Measurements from ENCODE around the gene PABPC1L.
"Not testable (repeated sequence)": the region's sequence is repeated elsewhere in the genome, so short reads cannot be mapped to it uniquely, and the experiment has no call there.

PABPC1L gene

DNA sequence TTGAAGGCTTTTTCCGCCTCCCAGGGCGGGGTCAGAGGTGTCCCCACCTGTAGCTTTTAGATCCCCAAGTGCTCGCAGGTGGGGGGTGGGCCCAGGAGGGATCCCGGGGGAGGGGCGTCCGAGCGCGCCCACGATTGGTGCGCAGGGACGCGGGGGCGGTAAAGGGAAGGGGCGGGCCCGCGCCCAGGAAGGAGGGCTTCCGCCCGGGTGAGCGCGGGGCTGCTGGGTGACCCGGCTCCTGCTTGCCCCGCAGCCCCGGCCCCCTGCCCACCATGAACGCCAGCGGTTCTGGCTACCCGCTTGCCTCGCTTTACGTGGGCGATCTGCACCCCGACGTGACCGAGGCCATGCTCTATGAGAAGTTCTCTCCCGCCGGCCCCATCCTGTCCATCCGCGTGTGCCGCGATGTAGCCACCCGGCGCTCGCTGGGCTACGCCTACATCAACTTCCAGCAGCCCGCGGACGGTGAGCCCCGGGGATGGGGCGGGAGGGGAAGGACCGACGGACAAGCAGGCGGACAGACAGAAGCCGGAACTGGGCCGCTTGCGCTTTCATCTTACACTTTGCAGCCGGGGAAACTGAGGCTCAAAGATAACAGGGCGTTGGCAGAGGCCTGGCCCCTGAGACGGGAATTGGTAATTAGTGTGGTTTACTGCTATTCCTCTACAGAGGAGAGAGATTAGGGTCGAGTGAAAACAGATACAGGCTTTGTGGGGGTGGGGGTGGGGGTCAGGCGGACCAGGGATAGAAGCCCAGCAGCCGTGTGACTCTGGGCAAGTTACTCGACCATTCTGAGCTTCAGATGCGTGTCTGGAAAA is at the start of gene PABPC1L:
TSS of gene PABPC1L (plus strand) at position 189 of the 818 bp plus-strand sequence. CDS start at position 273, 84 bp downstream.
- peak; percentile 79 for DNase-seq

GRCh38 chr20:44861531-44862006 is 48.3 kb upstream of the PABPC1L start:
- DNase-seq = no peak

GRCh38 chr20:44862286-44862685 is 47.6 kb upstream of the PABPC1L start:
- DNase-seq = no peak

DNA sequence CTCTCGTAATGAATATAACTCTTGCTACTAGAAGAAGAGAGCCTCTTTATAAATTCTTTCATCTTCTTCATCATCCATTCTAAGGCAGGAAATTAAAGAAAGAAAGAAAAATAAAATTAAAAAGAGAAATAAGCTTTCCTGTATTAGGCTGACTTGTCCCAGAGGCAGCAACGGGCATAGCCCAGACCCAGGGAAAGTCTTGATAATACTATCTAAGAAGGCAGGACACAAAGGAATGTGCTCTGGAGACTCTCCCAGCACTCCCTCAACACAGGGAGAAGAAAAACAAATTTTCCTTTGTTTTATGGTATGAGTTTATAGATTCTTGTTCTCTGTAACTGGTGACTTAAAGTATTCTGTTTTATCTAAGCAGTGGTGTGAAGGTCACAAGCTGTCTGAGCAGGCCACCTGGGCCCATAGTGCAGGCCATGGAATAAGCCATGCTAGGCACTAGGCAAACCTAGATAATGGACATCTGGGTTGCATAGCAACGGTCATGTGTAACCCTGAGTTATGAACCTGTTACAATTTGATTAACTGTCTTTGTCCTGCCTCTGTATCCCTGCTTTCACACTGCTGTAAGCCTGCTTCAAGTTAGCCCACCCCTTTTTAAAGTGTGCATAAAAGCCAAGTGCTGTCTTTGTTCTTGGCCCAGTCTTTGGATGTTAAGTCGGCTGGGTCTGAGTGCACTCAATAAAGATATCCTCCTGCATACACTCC is 46.3 kb upstream of the PABPC1L start:
- not testable (repeated sequence) for DNase-seq

DNA sequence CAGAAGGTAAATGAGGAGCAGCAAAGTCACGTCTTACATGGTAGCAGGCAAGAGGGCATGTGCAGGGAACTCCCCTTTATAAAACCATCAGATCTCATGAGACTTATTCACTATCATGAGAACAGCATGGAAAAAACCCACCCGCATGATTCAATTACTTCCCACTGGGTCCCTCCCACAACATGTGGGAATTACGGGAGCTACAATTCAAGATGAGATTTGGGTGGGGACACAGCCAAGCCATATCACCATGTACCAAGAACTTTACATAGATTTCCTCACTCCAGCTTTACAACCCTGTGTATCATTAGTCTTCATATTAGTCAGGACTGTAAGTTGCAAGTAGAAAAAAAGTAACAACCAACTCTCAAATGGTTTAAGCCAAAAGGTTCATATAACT is 45.4 kb upstream of the PABPC1L start:
- DNase-seq = not testable (repeated sequence)

DNA sequence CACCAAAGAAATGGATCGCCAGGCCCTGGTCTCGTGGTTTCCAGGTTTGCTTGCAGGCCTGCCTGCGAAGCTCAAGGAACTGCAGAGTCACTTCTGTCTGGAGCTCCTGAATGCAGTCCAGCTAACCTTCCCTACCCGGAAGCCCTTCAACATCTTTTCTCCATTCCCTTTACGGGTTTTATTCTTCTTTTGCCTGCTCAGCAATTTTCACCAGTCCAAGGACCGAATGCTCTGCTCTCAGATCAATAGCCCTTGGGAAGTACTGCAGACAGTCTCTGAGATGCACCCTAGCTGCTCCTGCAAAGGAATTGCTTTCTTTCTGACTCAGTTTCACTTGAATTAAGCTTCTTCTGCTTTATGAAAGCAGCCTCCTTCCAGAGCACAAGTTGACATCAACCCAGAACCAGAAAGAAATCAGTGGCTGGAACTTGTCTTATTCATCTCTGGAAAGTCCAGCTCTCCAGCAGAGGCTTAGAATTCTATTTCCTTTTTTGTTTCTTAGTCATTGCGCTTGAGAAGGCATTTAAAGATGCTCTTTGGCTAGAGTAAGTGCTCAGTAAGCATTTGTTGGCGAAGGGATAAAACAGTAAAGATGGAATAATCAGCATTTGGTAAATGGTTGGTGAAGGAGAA is 43.0 kb upstream of the PABPC1L start:
- no peak for DNase-seq

GRCh38 chr20:44869471-44869870 is 40.4 kb upstream of the PABPC1L start:
- DNase-seq = no peak

GRCh38 chr20:44882360-44882759 is 27.5 kb upstream of the PABPC1L start:
- not testable (repeated sequence) for DNase-seq

- DNase-seq = no peak
Measured at GRCh38 chr20:44883214-44883902, 26.5 kb upstream of the PABPC1L start.

DNA sequence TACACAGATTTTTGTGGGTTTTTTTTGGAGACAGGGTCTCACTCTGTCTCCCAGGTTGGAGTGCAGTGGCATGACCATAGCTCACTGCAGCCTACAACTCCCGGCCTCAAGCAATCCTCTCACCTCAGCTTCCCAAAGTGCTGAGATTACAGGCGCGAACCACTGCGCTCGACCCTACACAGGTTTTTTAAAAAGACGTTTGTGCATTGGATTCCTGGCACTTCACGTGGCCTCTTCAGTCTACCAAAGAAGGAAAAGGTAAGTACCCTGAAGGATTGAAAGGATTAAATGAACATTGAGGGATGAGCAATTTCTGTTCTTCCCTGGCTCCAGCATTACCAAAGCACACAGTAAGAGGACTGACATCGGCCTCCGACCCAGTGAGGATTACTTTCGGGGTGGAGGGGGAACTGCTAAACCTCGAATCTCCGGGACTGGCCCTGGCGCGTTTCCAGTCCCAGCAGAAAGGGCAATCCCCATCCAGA is 24.9 kb upstream of the PABPC1L start:
- no peak for DNase-seq

DNA sequence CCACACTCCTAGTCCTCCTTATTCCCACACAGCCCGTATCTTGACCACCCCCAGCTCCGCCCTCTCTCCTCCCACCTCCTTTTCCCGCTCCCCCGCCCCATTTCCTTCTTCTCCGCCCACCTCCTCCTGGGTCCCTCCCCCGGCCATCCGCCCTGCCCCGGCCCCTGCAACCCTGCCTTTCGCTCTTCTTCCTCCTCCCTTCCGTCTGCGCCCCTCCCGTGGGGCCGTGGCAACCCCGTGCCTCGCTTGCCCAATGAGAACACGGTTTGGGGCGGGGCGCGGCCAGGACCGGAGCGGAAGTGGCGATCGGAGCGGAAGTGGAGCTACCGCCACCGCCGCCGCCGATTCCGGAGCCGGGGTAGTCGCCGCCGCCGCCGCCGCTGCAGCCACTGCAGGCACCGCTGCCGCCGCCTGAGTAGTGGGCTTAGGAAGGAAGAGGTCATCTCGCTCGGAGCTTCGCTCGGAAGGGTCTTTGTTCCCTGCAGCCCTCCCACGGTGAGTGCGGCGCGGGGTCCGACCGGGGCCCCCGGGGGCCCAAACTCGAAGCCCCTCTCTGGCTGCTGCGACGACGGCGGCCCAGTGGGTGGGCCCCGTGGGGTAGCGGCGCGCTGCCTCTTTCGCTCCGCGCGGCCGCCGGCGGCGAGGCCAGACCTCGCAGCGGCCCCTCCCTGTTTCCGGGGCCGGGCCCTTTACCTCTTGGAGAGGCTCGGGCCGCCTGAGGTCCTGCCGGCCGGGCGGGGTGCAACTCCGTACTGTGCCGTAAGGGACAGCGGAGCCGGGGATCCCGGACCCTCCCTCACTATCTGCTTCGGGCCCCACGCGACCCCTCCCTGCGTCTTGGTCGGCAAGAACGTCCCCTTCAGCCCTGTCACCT is 24.2 kb upstream of the PABPC1L start, which contains the start of gene YWHAB:
TSS of gene YWHAB (plus strand) at position 314 of the 874 bp plus-strand sequence. CDS start 15,829 bp downstream, outside the sequence.
- DNase-seq = peak; percentile 98

GRCh38 chr20:44886266-44886651 is 23.6 kb upstream of the PABPC1L start:
- no peak for DNase-seq

GRCh38 chr20:44886828-44887227 is 23.0 kb upstream of the PABPC1L start:
- DNase-seq = no peak

- DNase-seq = no peak
Measured at GRCh38 chr20:44887466-44887865, 22.4 kb upstream of the PABPC1L start.

DNA sequence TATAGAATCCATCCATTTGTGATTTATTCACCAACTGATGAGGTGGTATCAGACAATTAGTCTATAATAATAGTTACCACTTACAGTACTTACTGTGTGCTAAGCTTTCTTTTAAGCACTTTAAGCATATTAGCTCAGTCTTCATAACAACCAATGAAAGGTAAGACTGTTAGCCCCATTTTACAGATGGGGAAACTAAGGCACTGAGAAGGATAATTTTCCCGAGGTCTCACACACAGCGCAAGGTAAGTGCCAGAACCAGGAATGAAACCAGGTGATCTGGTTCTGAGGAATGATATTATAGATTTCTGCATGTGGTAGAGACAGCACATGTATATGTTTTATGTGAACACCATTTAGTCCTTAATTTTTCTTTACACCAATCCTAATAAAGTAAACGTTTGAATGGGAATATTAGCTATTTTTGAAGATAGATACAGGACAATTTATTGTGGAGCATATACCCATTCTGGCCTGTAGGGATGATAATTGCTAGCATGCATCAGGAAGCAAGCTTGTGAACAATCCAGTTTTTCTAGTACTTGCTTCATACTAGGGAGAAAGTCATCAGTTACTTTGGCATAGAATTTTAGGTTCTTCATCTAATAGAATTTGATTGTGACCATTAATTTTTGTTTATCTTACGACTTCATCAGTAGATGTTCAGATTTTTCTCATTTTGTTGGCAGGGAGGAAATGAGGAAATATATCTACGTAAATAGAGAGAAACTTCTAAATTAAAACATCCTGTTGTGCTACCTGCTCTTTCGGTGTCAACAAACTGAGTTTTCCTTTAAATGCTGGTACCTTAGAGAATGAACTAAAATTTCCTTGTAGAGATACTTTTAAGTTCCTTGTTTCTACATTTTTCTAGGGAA is 21.4 kb upstream of the PABPC1L start:
- no peak for DNase-seq

DNA sequence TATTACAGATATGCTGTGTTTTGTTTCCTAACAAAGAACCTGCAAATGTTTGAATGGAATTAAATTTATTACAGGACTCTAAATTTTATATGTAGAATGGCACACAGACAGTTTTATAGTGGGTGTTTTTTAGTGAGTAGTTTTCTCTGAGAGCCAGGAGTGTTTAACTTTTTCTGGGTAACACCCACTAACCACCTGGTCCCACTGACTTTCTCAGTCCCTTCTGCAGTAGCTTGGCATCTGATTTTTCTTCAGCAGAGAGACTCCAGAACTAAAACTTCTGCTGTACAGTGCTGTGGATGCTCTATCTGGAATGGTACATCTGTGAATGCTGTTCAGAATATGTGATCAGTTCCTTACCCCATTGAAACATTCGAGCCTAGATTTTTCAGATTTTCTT is 18.0 kb upstream of the PABPC1L start:
- no peak for DNase-seq

DNA sequence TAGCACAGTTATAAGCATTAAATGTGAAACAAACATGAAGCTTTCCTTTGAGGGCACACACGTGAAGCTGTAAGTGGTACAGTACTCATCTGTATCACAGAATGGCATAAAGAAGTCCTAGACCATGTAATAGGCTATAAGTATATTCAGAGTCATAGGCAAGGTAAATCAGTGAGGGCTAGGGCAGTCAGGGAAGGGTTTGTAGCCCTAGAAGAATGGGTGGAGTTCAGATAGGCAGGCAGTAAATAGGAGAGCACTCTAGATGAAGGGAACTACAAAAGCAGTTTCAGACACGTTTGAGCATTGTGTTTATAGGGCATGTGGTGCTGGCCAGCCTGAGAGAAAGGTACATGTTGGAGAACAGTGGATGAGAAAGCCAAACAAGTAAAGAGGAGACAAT is 14.9 kb upstream of the PABPC1L start:
- no peak for DNase-seq

- no peak for DNase-seq
Measured at GRCh38 chr20:44896583-44896982, 13.3 kb upstream of the PABPC1L start.

DNA sequence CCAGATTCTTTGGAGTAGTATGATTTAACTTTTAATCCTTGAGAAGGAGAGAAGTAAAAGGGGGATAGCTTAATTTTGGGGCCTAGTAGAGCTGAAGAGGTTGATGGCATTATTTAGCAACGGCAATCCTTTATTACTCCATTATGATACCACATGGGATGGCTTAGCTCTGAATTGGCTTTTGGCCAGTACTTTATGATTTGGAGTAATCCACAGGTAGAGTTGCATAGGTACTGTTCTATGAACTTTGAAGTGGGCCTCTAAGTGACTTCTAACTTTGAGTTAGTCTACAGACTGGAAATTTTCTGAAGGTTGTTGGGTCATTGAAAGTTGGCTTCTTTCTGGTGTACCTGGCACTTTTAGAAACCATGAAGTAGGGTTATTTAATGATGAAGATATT is 12.7 kb upstream of the PABPC1L start:
- DNase-seq = no peak

GRCh38 chr20:44900231-44900854 is 9.5 kb upstream of the PABPC1L start:
- DNase-seq = no peak

Data from activated CD4-positive, CD25-positive, alpha-beta regulatory T cell treated with anti-CD3 and anti-CD28 coated beads, Interleukin-2, amount 50 U/mL, for 72 hours (primary cell).